NK-92 treated with Interleukin-12 subunit alpha and Interleukin-12 subunit beta, amount 100 ng/mL, for 24 hours (cell line): ENCODE results near the gene WDR45B.

ENCODE experiments used
- DNase-seq: peaks from one replicate; lab custom pipeline; 2025; lab: John Stamatoyannopoulos, UW

The WDR45B gene

DNA sequence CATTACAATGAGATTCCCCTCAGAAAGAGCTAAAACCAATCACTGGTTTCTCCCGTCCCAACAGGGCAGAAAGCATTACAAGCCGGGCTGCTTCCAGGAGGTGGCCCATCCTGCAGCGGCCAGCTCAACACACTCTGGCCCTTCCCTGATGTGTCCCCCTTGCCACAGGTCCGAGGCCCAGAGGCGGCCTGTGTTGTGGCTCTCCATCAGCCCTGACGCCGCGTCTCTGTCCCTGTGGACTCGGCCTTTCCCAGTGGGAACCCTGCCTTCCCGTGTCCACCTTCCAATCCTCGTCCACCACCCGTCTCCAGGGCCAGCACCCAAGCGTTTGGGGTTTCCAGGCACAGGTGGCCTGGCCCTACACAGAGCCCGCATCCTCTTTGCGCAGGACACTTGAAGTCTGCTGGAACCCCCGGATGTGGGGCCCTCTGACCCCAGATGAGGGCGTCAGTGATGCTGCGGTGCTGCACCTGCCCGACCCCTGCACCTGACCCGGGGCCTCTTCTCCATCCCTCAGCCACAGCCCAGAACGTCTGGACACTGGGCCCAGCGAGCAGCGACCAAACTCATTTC, 29.2 kb upstream of the WDR45B start:
- DNase-seq: no peak

DNA sequence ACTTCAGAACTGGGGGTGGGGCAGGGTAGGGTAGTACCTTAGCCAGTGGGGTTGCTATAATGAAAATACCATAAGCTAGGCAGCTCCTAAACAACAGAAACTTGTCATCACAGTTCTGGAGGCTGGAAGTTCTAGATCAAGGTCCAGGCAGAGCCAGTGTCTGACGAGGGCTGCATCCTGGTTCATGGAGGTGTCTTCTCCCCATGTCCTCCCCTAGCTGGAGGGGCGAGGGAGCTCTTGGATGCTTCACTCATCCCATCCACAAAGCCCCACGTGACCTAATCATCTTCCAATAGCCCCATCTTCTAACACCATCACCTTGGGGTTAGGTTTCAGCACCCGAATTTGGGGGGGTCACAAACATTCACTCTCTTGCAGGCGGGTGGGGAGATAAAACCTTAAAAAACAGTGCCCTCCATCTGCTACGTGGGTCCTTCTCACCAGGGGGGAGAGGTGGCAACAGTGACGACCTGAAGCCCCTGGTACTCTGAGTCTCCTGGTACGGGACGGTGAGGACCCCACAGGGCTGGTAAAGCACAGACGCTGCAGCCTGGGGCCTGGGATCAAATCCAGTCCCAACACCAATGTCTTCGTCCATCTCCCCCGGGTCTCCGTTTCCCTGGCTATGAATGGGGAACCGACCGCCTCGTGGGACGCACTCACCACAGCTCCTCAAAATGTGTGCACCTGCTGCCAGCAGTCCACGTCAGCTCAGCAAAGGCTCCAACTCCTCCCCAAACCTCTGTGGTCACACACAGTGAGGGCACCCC, 27.4 kb upstream of the WDR45B start:
- no peak for DNase-seq

DNA sequence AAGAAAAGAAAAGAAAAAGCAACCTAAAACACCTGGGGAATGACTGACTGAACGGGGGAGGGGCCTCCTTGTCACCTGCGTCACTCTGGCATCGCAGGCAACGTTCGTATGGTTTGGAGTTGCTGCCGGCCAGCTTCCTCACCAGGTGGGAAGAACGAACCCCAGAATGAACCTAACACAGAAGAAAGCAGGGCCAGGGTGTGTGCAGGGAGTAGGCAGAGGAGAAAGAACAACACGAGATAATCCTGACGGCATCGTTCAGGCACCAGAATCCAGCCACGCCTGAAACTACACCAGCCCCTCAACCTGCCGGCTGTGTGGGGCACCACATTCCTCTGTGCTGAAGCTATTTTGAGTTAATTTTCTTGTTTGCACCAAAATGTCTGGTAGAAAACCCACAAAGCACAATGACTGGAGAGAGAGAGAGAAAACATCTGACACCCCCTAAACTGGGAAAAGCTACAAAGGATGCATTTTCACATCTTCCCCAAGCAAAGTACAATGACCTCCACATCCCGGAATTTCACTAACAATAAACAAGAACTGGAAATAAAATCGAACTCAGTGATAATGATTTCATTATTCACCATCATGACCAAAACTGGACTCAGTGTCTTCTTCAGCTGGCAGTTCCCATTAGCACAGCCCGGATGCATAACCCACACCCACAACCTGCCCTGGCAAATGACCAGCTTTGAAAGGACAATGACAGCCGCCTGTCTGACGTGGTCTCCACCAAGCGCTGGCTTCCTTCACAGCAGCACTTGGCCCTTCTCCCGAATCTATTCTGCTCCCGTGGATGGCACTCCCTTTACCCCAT, 26.6 kb upstream of the WDR45B start:
- DNase-seq: no peak

DNA sequence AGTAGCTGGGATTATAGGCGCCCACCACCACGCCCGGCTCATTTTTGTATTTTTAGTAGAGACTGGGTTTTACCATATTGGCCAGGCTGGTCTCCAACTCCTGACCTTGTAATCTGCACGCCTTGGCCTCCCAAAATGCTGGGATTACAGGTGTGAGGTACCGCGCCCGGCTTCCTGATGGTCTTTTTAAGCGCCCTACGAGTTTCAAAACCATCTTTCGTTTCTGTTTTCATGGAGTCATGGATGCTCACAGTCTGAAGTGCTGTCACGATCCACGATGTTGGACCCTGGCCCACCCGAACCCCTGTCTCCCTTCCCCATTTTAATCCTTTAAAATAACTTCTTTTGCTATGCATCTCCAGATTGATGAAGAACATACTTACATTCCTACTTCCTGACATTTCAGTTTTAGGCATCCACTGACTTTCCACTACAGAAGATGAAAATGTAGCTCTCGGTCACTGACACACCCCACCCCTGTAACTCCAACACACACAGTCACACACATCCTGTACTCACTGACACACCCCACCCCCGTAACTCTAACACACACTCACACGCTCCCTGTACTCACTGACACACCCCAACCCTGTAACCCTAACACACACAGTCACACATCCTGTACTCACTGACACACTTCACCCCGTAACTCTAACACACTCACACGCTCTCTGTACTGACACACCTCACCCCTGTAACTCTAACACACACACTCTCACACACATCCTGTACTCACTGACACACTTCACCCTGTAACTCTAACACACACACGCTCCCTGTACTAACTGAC, 22.6 kb upstream of the WDR45B start:
- DNase-seq: no peak

DNA sequence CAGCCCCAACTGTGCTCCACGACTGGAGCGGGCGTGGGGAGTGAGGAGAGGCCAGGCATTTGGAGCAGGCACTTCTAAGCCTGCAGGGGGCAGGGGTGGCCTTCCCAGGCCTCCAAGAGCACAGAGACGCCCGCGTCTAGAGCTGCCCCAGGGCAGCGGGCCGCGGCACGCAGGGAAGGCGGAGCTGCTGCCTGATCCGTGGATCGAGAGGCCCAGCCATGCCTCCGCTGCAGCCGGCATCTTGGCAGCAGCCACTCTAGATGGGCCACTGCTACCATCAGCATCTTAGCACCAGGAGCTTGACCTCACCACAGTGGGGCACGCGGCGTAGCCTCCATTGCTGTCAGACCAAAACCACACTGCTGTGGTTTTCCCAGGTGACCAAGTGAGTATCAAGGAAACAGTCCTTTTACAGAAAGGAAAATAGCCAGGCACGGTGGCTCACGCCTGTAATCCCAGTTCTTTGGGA, 20.4 kb upstream of the WDR45B start:
- DNase-seq: no peak

DNA sequence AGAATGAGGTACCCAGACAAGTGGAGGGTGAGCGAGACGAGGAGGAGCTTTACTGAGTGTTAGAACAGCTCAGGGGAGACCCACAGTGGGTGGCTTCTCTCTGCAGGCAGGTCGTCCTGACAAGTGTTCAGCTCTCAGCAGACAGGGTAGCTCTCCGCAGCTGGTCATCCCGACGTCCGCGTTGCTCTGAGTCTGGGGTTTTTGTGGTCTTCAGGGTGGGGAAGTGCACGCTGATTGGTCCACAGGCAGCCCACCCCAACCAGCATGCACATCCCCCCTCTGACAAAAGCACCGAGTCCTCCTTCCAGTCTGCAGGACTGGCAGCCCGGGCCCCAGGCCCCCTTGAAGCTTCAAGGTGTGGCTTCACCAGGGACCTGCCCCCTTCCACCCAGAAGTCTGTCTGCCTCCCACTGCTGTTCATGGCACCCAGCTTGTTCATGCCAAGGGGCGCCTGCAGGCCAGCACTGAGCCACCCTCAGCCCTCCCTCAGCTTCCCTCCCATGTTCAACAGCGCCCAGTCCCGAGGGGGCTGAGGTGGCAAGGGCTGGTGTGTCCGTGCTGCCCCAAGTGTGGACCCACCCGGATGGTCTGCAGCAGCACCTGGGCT, 19.9 kb upstream of the WDR45B start:
- DNase-seq: no peak

DNA sequence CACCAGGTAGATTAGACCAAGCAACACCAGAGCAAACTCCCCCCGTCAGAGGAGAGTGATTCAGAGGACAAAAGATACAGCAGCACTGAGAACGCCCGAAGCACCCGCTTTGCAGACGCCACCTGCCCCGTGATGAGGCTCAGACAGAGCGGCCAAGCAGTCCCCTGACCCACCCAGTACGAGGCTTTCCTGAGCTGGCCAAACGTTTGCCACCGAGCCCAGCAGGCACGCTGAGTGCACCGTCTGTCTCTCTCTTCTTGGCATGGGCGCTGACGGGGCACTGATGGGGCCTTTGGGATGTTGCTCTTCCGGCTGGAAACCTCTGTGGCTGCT, 19.4 kb upstream of the WDR45B start:
- DNase-seq: no peak

DNA sequence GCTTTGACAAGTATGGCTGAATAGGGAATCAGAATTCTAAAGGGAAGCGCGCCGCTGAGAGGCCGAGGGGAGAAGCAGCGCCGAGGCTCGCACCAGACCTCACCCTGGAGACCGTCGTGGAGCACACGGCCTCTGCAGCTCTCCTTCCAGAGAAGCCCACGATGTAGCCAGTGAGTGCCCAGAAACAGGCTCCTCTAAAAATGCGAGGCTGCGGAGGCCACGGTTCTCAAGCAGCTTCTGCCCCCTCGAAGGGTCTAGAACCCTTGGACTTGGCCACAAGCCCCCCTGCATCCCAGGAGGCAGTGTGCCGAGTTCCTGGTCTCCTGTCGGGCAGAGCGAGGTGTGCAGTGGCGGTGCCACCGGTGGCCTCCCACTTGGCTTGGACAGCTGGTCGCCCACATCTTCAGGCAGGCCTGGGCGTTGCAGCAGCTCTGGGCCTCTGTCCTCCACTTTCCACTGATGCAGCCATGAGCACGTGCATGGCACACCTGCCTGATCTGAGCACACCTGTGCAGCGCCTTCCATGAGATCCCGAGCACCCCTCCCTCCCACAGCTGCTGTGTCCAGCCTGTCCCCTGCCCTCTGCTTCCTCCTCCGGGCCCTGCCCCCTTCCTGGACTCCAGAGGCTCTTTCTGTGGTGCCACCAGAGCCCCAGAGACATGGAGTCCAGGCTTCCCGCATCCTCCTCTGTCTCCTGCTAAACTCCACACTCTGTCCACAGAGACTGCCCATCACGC, 18.9 kb upstream of the WDR45B start:
- no peak for DNase-seq

DNA sequence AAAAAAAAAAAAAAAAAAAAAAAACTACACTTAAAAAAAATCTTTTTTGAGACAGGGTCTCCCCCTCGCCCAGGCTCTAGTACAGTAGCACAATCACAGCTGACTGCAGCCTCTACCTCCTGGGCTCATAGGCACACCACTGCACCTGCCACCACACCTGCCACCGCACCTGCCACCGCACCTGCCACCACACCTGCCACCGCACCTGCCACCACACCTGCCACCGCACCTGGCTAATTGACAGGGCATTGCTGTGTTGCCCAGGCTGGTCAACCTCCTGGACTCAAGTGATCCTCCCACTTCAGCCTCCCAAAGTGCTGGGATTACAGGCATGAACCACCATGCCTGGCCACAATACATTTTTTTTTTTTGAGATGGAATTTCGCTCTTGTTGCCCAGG, 17.6 kb upstream of the WDR45B start:
- DNase-seq: no peak

DNA sequence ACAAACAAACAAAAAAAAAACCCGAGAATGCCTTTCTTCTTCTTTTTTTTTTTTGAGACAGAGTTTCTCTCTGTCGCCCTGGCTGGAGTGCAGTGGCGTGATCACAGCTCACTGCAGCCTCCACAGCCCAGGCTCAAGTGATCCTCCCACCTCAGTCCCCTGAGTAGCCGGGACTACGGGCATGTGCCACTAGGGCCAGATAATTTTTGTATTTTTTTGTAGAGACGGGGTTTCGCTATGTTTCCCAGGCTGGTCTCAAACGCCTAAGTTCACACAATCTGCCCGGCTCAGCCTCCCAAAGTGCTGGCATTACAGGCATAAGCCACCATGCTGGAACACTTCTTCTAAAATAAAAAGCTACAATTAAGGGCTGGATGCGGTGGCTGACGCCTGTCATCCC, 17.0 kb upstream of the WDR45B start:
- no peak for DNase-seq

DNA sequence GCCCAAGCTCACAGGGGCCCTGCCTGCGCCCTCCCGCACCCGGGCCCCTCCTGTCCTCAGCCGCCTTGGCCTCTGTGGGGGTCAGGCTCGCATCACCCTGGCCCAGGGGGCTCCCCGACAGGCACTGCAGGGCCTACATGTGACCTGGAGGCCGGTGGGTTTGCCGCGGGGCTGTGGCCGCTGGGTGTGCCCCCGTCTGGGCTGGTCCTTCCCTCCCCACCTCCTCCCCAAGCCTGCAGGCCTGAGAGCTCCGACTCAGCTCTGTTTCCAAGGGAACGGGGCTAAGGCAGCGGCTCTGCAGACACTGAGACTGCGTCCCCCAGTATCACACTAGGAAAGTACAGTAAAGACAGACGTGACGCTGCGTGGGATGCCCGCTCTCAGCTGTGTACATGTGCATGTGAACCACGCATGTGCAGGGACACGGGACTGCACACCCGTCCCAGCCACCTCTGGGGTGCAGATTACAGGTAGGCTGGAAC, 16.5 kb upstream of the WDR45B start:
- DNase-seq: no peak

DNA sequence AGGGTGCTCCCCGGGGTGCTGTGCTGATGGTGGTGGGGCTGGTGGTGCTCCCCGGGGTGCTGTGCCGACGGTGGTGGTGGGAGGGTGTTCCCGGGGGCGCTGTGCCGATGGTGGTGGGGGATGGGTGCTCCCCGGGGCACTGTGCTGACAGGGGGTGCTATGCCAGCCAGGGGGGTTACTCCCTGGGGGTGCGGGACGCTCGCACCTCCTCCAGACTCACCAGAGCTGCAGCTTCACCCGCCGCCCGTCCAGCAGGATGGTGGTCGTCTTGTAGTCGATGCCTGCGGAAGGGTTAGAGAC, 16.0 kb upstream of the WDR45B start:
- no peak for DNase-seq

DNA sequence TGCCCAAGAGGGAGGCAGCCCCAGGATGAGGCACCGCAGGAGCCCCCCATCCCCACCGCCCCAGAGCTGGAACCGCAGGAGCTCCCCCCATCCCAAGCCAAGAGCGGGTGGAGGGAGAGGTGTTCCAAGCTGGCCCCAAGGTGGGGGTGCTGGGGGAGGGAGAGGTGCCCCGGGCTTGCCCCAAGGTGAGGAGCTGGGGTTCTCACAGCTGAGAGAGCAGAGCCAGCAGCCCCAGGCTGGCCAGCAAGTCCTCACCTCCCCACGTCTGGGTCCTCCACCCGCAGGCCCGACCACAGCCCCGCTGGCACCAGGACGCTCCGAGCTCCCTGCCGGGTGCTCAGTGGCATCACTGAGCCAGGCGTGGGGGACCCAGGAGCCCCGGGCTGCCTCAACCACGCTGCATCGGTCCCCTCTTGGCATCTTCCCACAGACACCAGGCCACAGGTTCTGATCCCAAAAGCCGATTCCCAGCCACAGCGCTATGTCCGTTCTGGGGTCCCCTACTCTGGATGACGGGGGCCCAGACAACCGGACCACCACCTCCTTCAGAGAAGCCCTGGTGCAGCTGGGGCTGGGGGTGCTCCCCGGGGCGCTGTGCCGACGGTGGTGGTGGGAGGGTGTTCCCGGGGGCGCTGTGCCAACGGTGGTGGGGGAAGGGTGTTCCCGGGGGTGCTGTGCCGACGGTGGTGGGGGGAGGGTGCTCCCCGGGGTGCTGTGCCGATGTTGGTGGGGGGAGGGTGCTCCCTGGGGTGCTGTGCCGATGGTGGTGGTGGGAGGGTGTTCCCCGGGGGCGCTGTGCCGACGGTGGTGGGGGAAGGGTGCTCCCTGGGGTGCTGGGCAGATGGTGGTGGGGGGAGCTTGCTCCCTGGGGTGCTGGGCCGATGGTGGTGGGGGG, 15.4 kb upstream of the WDR45B start:
- no peak for DNase-seq

DNA sequence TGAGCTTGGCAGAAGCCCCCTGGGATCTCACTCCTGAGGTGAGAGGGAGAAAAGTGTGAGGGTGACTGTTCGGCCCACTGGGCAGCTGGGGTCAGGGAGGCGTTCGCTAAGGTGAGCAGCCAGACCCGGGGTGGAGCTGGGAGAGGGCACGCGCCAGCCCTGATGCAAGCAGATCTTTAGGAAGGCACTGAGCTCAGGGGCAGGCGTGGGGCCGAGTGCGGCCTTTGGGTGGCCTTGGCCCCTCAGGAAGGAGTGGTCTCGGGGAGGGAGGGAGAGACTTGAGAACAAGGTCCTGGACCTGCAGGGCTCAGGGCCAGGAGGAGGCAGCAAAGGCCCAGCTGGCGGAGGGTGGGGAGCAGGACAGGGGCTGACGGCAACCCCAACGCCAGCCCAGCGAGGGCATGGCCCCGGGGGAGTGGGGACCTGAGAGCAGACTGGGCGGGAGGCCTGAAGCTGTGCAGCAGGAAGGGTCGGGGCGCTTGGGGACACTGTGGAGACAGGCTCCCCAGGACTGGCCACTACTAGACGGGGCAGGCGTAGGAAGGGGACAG, 14.5 kb upstream of the WDR45B start:
- no peak for DNase-seq

DNA sequence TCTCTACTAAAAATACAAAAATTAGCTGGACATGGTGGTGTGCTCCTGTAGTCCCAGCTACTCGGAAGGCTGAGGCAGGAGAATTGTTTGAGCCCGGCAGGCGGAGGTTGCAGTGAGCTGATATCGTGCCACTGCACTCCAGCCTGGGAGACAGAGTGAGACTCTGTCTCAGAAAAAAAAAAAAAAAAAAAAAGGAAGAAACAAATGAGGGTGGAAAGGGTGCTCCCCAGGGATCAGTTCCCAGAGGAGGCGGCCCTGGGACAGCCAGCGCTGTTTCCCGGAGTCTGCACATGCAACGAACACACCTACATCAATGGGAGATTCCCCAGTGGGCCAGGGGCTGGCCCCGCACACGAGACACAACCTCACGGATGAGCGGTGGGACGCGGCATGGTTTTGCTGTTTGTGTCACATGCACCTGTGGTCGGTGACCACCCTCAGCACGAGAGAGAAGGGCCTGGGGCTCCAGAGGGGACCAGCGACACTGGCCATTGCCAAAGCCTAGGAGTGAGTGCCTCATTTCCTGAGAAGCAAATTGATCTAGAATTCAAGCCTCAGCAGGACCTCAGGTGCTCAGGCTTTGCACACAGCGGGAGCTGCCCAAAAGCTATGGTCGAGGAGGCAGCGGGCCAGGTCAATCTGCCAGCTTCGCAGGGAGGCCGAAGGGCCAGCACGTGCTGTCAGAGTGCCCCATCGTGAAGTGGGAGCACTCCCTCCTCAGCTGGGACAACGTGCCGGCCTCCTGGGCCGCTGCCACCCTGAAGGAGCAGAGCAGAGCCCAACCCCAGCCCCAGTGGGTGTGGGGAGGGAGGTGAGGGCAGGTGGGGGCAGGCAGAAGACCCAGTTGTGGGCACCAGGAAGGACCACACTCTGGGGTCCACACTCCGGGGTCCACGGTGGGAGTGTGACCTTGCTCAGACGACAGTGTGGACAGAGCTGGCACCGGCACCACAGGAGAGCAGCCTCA, 13.8 kb upstream of the WDR45B start:
- no peak for DNase-seq

DNA sequence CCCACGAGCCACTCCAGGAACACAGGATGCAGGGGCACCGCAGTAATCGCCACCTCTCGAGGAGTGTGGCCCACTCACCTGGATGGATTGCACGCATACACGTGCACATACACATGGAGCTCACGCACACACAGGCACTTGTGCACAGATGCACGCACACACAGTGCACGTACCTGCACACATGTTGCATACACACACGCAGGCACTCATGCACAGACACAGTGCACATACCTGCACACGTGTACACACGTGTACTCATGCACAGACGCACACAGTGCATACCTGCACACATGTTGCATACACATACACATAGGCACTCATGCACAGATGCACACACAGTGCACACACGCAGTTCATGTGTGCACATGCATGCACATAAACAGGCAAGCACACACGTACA, 11.6 kb upstream of the WDR45B start:
- DNase-seq: no peak

DNA sequence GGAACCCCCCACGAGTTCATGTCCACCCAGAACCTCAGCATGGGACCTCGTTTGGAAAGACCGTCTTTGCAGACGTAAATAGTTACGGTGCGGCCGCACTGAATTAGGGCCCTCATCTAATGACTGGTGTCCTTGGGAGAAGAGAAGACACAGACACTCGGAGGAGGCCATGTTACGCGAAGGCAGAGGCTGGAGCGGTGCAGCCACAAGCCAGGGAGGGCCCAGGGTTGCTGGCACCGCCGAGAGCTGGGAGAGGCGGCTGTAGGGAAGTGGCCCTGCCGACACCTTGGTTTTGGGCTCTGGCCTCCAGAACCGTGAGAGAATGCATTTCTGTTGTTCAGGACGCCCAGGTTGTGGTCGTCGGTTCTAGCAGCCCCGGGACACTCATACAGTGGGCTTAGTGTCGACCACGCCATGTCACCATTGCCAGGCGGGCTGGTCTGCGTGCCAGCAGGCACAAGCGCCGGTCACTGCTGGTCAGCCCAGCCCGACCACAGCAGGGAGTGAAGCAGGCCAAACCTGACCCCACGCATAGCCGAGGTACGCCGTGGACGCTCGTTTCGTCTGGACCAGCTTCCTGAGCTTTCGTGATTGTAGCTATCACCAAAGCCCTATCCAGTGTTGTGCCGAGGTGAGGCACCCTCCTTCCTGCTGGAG, 10.7 kb upstream of the WDR45B start:
- no peak for DNase-seq

DNA sequence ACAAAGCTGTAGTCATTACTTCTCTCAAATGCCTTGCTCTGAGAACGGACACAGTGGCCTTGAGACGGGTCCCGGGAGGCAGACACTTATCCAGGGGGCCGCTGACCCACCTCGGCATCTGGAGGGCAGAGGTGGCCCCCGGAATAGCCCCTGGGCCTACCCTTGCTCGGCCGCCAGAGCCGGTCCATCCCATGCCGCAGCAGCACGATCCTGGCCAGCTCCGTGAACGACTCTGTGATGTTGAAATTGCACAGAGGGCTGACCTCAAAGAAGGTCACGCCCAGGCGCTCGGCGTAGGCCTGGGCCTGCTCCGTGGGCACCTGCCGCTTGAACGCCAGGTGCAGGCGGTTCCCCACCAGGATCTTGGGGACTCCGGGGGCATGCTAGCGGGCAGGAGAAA, 10.1 kb upstream of the WDR45B start:
- DNase-seq: no peak
